ENCODE data around the gene FGFBP2.

Gene FGFBP2

DNA sequence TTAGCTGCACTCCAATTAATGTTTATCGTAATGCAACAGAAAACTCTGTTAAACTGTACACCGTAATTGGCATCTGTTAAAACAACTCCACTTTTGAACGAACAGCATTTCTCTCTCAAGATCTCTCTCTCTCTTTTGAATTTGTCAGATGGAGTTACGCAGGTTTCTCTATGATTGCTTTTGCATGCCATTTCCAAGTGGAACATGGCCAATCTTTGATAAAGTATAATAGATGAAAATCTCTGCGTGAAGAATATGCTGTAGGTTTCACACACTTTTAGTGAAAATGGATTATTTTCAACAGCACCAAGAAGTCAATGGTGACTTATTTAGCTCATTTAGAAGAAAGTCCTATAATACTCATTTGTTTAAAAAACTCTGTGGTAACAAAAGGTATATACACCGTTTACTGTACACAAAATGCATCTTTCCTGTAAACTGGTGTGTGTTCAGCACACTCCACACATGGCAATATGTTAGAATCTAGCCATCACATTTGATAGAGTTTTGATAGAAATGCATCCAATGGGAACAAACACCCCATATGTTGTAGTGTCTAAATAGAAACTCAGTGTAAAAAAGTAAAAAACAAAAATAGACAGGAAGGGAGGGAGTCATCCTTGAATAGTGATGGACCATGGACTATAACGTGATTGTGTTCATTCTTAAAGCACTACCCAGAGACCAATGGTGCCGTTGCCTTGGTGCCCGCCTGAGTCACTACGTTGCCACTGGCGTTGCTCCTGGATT lies 5.8 kb upstream of the FGFBP2 start:
- H3K27ac ChIP-seq: no peak overlapping the region
- no peak for DNase-seq (ENCODE audit: low spot score)
- H3K4me3 ChIP-seq: no peak overlapping the region
- TF ChIP-seq, protein P1, sequence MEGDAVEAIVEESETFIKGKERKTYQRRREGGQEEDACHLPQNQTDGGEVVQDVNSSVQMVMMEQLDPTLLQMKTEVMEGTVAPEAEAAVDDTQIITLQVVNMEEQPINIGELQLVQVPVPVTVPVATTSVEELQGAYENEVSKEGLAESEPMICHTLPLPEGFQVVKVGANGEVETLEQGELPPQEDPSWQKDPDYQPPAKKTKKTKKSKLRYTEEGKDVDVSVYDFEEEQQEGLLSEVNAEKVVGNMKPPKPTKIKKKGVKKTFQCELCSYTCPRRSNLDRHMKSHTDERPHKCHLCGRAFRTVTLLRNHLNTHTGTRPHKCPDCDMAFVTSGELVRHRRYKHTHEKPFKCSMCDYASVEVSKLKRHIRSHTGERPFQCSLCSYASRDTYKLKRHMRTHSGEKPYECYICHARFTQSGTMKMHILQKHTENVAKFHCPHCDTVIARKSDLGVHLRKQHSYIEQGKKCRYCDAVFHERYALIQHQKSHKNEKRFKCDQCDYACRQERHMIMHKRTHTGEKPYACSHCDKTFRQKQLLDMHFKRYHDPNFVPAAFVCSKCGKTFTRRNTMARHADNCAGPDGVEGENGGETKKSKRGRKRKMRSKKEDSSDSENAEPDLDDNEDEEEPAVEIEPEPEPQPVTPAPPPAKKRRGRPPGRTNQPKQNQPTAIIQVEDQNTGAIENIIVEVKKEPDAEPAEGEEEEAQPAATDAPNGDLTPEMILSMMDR (IDR thresholded peaks at IDR 0.05): no peak

DNA sequence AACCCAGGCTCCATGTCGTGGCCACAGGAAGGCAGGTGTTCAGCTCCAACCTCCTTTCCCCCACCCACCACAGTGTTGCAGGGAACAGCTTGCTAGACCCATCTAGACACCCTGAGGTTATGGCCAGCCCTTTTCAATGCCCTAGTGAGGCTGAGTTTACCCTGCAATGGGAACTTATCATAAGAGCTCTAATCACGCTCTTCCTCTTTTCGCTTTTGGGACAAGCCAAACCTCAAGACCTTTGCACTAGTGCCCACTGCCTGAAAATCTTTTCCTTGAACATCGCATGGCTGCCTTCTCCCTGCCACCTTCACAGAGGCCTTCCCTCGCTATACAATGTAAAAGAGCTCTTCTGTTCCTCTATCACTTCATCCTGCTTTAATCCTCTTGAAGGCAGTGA lies 2.4 kb upstream of the FGFBP2 start:
- no peak overlapping the region for H3K27ac ChIP-seq
- DNase-seq (ENCODE audit: low spot score): no peak
- no peak overlapping the region for H3K4me3 ChIP-seq
- TF ChIP-seq, protein P1 (IDR thresholded peaks at IDR 0.05): no peak

DNA sequence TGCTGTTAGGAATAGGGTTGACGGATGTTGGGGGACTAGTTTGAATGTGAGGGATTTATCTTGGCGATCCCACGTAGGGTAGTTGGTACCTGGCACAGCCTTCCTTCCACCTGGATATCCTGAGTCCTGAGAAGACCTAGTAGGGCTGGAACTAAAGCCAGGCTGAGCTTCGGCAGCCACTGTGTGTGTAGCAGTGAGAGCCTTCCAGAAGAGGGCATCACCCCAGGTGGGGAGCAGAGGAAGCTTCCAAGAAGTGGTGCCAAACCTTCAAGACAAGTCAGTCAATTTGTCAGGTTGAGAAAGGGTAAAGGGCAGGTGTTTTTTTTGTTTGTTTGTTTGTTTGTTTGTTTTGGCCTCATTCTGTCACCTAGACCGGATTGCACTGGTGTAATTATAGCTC lies 1.2 kb upstream of the FGFBP2 start:
- TF ChIP-seq, protein P1 (IDR thresholded peaks at IDR 0.05): no peak
- no peak overlapping the region for H3K27ac ChIP-seq
- no peak overlapping the region for H3K4me3 ChIP-seq
- no peak for DNase-seq (ENCODE audit: low spot score)

DNA sequence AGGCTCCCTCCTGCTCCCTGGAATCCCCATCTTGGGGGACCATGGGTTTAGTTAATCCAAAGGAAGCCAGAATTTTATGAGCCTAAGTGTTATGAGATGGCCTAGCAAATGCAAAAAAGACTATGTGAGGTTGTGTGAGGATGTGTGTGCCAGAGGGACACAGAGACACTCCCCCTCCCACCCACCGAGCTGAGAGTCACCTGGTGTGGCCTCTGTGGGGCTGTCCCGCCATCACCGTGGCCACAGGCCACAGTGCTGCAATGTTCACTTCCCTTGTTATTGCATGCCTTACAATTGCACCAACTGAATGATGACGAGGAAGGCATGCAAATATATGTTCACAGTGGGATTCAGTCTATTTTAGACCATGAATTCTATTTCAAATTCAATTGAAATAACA lies 601 bp upstream of the FGFBP2 start:
- TF ChIP-seq, protein P1 (IDR thresholded peaks at IDR 0.05): no peak
- no peak for DNase-seq (ENCODE audit: low spot score)
- no peak overlapping the region for H3K4me3 ChIP-seq
- no peak overlapping the region for H3K27ac ChIP-seq

DNA sequence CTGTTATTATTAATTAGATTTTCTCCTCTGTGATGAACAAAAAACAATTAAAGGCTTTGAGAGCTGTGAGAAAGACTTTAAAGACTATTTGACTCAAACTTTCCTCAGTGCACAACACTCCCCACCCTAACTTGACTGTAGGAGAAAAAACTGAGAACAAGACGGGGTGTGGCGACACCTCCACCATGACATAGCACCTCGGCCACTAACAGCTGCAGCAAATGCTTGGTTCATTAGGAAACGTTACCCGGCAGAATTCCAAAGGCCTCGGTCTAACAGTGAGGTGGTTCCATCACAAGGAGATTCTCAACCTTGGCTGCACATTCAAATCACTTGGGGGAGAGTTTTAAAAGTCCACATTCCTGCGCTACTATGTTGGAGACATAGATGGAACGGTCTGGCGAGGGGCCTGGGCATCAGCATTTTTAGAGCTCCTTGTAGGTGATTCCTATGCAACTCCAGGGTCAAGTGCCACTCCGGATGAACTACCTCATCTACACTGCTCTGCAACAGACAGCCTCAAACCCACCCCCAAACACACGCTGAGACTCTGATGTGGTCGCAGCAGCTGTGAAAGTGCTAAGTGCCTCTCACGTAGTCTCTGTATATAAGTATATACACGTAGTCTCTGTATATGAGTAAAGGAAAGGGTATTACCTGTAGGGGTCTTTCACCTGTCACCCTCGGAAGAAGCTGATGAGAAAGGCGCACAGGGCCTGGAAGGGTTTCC lies 1.0 kb downstream of the FGFBP2 start:
- Histone ChIP-seq H3K27ac (no peak overlapping the region), H3K4me3 (no peak overlapping the region)
- TF ChIP-seq, protein P1 (IDR thresholded peaks at IDR 0.05): no peak
- DNase-seq (ENCODE audit: low spot score): no peak

DNA sequence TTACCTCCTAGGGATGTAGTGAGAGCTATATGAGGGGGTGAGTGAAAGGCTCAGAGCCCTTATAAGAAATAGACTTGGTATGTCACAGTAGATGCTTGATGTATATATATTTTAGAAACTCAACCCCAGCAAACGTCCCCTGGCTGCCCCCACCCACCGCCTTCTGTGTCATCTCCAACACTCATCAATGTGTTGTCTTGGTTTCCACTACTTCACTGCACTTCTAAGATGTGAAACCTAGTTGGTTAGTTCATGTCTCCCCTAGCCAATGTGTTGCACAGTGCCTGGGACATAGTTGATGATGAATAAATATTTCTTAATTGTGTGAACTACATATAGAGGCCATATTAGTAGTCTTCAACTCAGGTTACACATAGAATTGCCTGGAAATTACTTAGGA lies 4.4 kb downstream of the FGFBP2 start:
- Histone ChIP-seq H3K27ac (no peak overlapping the region), H3K4me3 (no peak overlapping the region)
- no peak for DNase-seq (ENCODE audit: low spot score)
- TF ChIP-seq, protein P1 (IDR thresholded peaks at IDR 0.05): no peak

All from coronary artery (tissue), 2 donors.